ENCODE measurements around the gene PDRG1. TPM values are rescaled to one million over a fixed set of nuclear protein-coding genes. Genes with fewer than 3 reads are reported as not detected.

The PDRG1 gene
- 10 to 100 TPM; 11.9 to 26.0 (median 18.6) TPM for polyA plus RNA-seq

DNA sequence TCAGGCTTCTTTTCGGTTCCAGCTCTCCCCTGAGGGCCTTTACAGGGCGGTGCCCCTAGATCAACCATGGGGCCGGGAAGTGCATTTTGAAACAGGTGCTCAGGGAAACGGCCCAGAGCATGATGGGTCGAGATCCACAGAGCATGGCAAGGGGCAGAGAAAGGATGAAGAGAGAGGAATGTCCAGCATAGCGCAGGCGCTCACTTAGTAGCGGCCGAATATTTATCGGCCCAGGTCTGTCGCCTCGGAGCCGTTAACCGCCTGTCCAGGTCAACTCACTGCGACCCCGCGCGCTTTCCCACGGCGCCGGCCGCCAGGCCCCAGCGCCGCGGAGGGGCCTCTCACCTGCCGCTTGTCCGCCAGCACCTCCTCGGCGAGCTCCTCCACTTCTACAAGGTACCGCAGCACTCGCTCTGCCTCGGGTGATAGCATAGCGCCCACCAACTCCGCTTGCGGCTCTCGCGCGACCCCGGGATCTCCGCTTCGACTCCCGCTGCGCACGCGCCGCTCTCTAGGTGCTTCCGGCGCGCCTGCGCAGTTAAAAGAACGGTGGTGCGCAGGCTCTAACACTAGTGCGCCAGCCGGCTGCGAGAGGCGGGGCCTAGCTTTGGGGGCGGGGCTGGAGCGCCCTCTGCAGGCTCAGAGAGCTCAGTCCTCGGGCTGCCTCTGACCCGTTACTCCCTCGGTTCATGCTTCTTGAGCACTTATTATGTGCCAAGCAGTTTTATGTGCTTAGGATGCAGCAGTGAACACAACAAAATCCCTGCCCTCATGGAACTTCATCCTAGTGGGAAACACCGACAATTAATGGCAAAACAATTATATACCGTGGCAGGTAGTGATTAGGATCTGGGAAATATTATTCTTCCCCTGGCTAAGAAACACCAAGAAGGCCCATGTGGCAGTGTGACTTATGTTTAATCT is at the start of gene PDRG1:
TSS of gene PDRG1 (minus strand) at position 517 of the 924 bp plus-strand sequence. CDS start at position 432, 85 bp downstream.
- H3K4me3 Mint-ChIP-seq, result peak within 1 kb of the TSS; percentile 90 to 99 (median 97)
- DNase-seq, result peak; percentile 95 to 97 (median 96)
- peaks cover 11 to 19% (median 16%) of the 10 kb centered on the region in 3 donors for H3K36me3 Mint-ChIP-seq
- peak within 1 kb of the TSS; percentile 87 to 96 (median 93) for H3K27ac Mint-ChIP-seq
- H3K27me3 Mint-ChIP-seq (ENCODE audit: low read depth in 3 of 3), result peaks cover 5 to 17% (median 17%) of the 10 kb centered on the region in 3 donors
- H3K4me1 Mint-ChIP-seq, result peaks cover 28 to 38% of the 10 kb centered on the region in 2 donors
- H3K9me3 Mint-ChIP-seq, result no peaks in the 10 kb centered on the region

DNA sequence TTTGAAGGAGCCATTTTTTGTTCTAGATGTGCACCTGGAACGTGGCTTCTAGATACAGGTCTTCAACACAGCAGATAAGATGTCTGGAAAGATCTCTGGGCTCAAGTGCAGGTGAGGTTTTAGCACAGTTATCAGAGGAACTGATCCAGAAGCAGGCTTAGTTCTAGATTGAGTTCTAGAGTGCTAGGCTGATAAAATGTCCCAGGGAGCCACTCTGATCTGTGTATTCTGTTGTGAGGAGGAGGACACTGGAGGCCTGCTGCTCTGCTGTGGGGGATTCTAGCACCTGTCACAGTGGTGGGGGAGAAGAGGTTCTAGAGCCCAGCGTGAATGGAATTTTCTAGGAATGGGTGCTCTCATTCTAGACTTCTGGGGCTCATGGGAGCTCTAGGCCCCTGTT is 46.4 kb upstream of the PDRG1 start:
- Mint-ChIP-seq H3K9me3 (no peaks in the 10 kb centered on the region), H3K36me3 (no peaks in the 10 kb centered on the region), H3K27ac (no peak overlapping the region), H3K4me3 (no peak overlapping the region), H3K27me3 (ENCODE audit: low read depth in 3 of 3) (peaks cover 1 to 10% (median 4%) of the 10 kb centered on the region in 3 donors), H3K4me1 (no peaks in the 10 kb centered on the region)
- no peak for DNase-seq

DNA sequence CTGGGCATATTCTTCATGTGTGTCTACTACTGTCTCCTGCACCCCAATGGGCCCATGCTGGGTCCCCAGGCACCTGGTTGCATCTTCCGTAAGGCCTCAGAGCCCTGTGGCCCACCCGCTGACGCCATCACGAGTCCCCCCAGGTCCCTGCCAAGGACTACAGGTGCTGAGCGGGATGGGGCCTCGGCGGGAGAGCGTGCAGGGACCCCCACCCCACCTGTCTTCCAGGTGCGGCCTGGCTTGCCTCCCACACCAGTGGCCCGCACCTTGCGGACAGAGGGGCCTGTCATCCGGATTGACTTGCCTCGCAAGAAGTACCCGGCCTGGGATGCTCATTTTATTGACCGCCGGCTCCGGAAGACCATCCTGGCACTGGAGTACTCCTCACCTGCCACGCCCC is 45.1 kb upstream of the PDRG1 start:
- Mint-ChIP-seq H3K9me3 (no peaks in the 10 kb centered on the region), H3K4me1 (no peaks in the 10 kb centered on the region), H3K27ac (no peak overlapping the region), H3K27me3 (ENCODE audit: low read depth in 3 of 3) (peaks cover 2 to 10% (median 4%) of the 10 kb centered on the region in 3 donors), H3K4me3 (no peak overlapping the region), H3K36me3 (no peaks in the 10 kb centered on the region)
- no peak for DNase-seq

DNA sequence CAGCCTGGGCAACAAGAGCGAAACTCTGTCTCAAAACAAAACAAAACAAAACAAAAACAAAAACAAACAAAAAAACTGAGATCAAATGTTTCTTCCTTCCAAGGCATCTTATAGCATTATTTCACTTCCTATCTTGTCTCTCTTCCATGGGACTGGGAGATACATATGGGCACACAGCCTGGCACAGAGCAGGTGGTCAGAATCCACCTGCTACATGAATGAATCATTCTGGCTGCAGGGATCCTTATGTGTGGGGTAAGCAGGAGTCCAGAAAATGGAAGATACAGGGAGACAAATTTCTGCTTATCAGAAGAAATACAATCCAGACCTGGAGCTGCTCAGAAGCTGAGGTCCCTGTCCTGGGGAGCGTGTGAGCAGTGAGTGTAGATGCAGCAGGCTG is 40.2 kb upstream of the PDRG1 start:
- no peak overlapping the region for H3K27ac Mint-ChIP-seq
- peaks cover 2 to 11% (median 4%) of the 10 kb centered on the region in 3 donors for H3K27me3 Mint-ChIP-seq (ENCODE audit: low read depth in 3 of 3)
- H3K4me3 Mint-ChIP-seq, result no peak overlapping the region
- no peaks in the 10 kb centered on the region for H3K36me3 Mint-ChIP-seq
- no peak for DNase-seq
- H3K9me3 Mint-ChIP-seq, result no peaks in the 10 kb centered on the region
- H3K4me1 Mint-ChIP-seq, result no peaks in the 10 kb centered on the region

DNA sequence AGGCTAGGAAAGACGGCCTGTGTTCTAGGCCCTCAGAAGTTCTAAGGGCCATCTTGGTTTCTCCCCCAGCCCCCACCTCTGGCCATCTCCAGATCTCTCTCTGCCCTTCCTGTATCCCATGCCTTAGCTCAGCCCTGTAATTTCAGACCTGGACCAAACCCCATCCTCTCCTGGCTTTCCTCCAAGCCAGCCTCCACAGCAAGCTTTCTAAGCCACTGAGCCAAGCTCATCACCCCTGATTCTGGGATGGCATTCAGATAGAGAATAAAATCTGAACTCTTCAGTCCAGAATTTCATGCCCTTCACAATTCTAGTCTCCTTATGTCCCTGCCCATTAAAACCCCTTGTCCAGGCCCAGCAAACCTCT is 39.5 kb upstream of the PDRG1 start:
- H3K4me3 Mint-ChIP-seq, result no peak overlapping the region
- H3K27me3 Mint-ChIP-seq (ENCODE audit: low read depth in 3 of 3), result peaks cover 2 to 8% (median 2%) of the 10 kb centered on the region in 3 donors
- no peak overlapping the region for H3K27ac Mint-ChIP-seq
- H3K4me1 Mint-ChIP-seq, result no peaks in the 10 kb centered on the region
- H3K36me3 Mint-ChIP-seq, result no peaks in the 10 kb centered on the region
- no peak for DNase-seq
- no peaks in the 10 kb centered on the region for H3K9me3 Mint-ChIP-seq

DNA sequence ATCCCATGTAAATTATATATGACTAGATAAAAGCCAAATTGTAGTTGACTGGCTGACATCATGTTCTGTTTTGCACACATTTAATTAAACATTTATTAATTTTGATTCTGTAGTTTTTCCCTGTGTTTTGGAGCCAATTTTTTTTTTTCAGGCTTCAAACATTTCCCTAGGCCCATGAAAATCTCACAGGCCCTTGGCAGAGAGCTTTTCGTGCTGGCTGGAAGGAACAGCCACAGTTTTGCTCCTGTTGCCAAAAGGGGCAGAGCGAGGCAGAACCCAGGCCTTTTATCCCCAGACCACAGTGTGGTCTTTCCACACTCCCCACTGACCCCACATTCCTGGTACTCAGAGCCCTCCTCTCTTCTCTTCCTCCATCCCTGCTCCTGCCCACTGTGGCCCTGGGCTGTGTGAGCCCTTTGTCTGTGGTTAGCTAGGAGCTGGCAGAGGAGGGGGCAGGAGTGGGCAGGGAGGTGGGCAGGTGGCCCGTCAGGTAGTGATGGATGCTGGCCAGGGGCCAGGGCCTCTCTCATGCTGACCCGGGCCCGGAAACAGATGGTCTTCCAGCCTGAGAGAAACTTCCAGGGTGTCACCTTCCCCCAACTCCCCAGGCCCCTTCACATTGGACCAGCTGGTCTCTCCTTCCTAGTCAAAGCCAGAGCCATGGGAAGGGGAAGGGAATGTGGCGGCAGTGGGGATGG is 38.9 kb upstream of the PDRG1 start:
- no peak for DNase-seq
- Mint-ChIP-seq H3K4me3 (no peak overlapping the region), H3K36me3 (no peaks in the 10 kb centered on the region), H3K27me3 (ENCODE audit: low read depth in 3 of 3) (peaks cover 2 to 6% (median 2%) of the 10 kb centered on the region in 3 donors), H3K4me1 (no peaks in the 10 kb centered on the region), H3K9me3 (no peaks in the 10 kb centered on the region), H3K27ac (no peak overlapping the region)

DNA sequence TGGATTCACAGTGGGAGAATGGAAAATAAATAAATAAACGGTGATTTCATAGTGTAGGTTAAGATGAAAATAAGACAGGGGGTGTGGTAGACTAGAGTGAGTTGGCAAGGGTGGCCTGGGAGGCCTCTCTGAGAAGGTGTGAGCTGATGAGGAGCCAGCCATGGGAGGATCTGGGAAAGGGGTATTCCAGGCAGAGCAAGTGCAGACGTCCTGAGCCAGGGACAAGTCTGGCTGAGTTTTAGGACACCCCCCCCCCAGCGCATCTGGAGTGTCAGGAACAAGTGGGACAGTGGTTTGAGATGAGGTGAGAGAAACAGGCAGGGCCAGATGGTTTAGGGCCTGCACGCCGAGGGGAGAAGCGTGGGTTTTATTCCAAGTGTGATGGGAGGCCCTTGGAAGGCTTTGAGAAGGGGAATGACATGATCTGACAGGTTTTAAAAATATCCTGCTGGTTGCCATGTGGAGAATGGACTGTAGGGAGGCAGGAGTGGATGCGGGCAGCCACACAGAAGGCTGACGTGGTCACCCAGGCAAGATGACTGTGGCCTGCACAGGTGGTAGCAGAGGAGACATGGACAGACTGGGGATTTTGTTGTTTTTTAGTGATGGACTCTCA is 37.3 kb upstream of the PDRG1 start:
- no peak overlapping the region for H3K4me3 Mint-ChIP-seq
- H3K36me3 Mint-ChIP-seq, result no peaks in the 10 kb centered on the region
- no peaks in the 10 kb centered on the region for H3K9me3 Mint-ChIP-seq
- no peaks in the 10 kb centered on the region for H3K4me1 Mint-ChIP-seq
- H3K27me3 Mint-ChIP-seq (ENCODE audit: low read depth in 3 of 3), result peaks cover 2 to 6% (median 2%) of the 10 kb centered on the region in 3 donors
- H3K27ac Mint-ChIP-seq, result no peak overlapping the region
- DNase-seq, result no peak

DNA sequence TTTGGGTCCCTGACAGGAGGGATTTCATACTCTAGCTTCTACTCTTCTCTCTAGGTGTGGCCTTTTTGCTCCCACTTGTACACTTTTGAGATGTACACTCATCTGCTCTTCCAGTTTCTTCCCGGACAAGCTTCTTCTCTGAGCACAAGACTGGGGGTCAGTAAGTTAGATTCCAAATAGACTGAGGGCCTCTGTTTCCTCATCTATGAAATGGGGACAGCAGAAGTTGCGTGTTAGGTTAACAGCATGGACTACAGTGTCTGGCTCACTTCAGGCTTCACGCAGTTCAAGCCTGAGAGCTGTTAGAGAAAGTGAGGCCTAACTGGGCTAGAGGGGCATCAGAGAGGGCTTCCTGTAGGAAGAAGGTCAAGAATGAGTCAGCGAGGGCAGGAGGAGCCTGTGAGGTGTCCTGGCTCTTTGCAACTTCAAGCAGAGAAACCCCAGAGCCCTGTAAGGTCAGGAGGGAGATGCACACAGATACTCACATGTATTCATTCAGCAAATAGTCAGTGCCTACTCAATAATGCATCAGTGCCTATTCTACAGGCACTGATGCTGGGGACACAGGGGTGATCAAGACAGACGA is 36.7 kb upstream of the PDRG1 start:
- no peak overlapping the region for H3K27ac Mint-ChIP-seq

DNA sequence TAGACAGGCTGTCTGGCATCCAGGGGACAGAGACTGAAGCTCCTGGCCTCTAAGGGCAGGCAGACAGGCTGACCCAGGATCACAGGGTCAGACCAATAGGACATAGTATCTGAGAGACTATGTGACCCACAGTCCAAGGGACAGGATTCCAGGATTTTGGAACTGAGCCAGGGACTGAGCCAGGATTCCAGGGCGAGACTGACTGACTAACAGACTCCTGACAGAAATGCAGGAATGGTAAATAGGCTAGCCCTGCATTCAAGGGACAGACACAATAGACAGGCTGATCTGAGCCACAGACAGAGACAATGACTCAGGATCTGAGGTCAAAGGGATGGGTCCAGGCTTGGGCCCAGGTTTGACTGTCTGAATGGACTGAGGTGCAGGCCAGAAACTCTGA is 35.9 kb upstream of the PDRG1 start:
- Mint-ChIP-seq H3K36me3 (no peaks in the 10 kb centered on the region), H3K27me3 (ENCODE audit: low read depth in 3 of 3) (peaks cover 0 to 4% (median 2%) of the 10 kb centered on the region in 3 donors), H3K27ac (no peak overlapping the region), H3K9me3 (no peaks in the 10 kb centered on the region), H3K4me3 (no peak overlapping the region), H3K4me1 (no peaks in the 10 kb centered on the region)
- DNase-seq, result no peak

More for the DNA sequence above, 36.7 kb upstream of the PDRG1 start:
- no peaks in the 10 kb centered on the region for H3K4me1 Mint-ChIP-seq
- no peaks in the 10 kb centered on the region for H3K9me3 Mint-ChIP-seq
- peaks cover 0 to 2% (median 2%) of the 10 kb centered on the region in 3 donors for H3K27me3 Mint-ChIP-seq (ENCODE audit: low read depth in 3 of 3)
- H3K36me3 Mint-ChIP-seq, result no peaks in the 10 kb centered on the region
- H3K4me3 Mint-ChIP-seq, result no peak overlapping the region
- DNase-seq, result no peak

DNA sequence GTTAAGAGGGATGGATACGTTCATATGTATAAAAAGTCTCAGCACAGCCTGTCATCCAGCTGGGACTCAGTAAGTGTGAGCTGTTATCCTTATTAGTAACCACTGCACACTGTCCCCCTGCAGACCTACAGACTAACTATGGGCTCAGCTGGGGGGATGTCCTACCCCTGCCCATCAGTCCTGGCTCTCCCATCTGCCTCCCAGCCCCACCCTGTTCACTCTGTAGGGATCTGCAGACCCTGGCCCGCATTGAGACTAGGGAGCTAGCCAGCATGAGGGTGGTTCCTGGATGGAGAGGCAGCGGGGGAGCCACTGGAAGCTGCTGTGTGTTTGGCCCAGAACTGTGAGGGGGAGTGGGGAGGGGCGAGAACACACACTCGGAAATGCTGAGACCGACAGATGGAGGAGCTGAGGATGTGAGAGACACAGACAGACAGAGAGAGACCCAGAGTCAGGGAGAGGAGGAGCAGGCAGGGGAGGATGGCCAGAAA is 33.2 kb upstream of the PDRG1 start:
- Mint-ChIP-seq H3K27ac (no peak overlapping the region), H3K4me3 (no peak overlapping the region), H3K36me3 (no peaks in the 10 kb centered on the region), H3K9me3 (no peaks in the 10 kb centered on the region), H3K4me1 (no peaks in the 10 kb centered on the region), H3K27me3 (ENCODE audit: low read depth in 3 of 3) (peaks cover 1 to 5% (median 4%) of the 10 kb centered on the region in 3 donors)
- no peak for DNase-seq

DNA sequence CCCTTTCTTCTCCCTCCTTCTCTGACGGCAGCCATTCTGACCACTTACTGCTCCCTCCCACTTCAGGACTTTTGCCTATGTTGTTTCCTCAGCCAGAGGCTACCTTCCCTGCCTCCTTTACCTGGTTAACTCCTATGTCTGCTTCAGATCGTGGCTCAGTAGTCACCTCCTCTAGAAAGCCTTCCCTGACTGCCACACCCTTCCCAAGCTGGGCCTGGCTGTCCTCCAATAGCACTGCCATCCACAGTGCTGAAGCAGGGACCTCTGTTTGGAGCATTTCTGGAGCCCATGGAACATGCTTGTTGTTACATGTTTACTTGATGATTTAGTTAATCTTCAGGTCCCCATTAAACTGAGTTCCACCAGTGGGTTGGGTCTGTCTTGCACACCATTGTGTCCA is 29.9 kb upstream of the PDRG1 start:
- no peak for DNase-seq
- Mint-ChIP-seq H3K27ac (peak overlapping the region in 1 of 6 donors; percentile 51), H3K36me3 (no peaks in the 10 kb centered on the region), H3K4me1 (no peaks in the 10 kb centered on the region), H3K9me3 (peaks cover 0 to 3% (median 0%) of the 10 kb centered on the region in 6 donors), H3K4me3 (no peak overlapping the region), H3K27me3 (ENCODE audit: low read depth in 3 of 3) (peaks cover 1 to 9% (median 6%) of the 10 kb centered on the region in 3 donors)

DNA sequence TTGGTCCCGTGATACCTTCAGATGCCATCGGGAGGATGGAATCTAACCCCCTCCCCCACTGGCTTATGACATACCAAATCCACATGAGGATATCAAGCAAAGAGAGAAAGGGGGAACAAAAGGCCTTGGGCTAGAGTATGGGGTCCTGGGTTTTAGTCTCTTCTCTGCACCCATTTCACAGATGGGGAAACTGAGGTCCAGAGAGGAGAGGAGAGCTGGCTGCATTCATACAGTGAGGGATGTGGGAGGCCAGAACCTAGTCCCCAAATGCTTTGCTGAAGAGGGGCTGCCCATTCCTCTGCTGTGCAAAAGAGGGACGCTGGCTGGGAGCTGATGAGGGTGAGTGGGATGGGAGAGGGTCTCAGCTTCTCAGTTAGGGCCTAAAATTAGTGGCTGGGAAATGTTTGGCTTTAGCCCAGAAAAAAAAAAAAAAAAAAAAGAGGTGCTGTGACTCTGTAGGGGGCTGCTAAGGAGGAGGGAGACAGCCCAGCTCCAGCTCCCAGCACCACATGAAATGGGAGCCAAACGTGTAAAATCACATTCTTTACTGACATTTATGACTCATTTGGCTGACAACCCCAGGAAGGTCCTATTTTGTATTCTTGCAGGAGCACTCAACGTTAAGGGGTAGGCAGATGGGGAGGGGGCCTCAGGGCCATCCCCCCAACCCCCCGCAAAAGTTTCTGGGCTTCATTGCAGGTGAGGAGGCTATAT is 28.0 kb upstream of the PDRG1 start:
- no peak overlapping the region for H3K27ac Mint-ChIP-seq

DNA sequence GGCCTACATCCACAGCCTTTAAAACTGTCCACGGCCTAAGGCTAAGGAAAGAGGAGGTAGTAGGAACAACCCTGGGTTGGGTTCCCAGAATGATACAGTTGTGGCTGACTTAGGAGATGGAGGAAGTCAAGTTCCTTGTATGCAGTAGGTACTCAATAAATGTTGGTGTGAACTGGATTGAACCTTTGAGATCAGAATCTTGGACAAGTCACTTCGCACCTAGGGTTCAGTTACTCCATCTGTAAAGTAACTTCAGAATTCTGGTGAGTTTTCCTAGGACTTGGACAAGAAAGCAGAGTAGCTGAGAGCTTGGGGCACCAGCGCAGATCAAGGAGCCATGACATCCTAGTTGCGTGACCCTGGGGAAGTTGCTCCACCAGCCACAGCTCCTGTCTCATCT is 25.2 kb upstream of the PDRG1 start:
- Mint-ChIP-seq H3K36me3 (no peaks in the 10 kb centered on the region), H3K9me3 (peaks cover 0 to 3% (median 0%) of the 10 kb centered on the region in 6 donors), H3K27me3 (ENCODE audit: low read depth in 3 of 3) (peaks cover 7 to 10% (median 8%) of the 10 kb centered on the region in 3 donors), H3K4me3 (no peak overlapping the region), H3K4me1 (no peaks in the 10 kb centered on the region), H3K27ac (no peak overlapping the region)
- no peak for DNase-seq

More for the DNA sequence above, 28.0 kb upstream of the PDRG1 start:
- Mint-ChIP-seq H3K36me3 (no peaks in the 10 kb centered on the region), H3K4me1 (no peaks in the 10 kb centered on the region), H3K27me3 (ENCODE audit: low read depth in 3 of 3) (peaks cover 1 to 9% (median 6%) of the 10 kb centered on the region in 3 donors), H3K9me3 (peaks cover 0 to 3% (median 0%) of the 10 kb centered on the region in 6 donors), H3K4me3 (no peak overlapping the region)
- DNase-seq, result no peak
